ENCODE results near the gene SVBP. TPM values are rescaled to one million over a fixed set of nuclear protein-coding genes. Genes with fewer than 3 reads are reported as not detected.

SVBP gene, protein sequence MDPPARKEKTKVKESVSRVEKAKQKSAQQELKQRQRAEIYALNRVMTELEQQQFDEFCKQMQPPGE
- total RNA-seq (10 to 100 TPM in 1 of 2 donors, 1 to 10 TPM in 1; 3.4 to 21.4 TPM), polyA plus RNA-seq (10 to 100 TPM in 1 of 2 donors, 1 to 10 TPM in 1; 8.5 to 21.8 TPM)

DNA sequence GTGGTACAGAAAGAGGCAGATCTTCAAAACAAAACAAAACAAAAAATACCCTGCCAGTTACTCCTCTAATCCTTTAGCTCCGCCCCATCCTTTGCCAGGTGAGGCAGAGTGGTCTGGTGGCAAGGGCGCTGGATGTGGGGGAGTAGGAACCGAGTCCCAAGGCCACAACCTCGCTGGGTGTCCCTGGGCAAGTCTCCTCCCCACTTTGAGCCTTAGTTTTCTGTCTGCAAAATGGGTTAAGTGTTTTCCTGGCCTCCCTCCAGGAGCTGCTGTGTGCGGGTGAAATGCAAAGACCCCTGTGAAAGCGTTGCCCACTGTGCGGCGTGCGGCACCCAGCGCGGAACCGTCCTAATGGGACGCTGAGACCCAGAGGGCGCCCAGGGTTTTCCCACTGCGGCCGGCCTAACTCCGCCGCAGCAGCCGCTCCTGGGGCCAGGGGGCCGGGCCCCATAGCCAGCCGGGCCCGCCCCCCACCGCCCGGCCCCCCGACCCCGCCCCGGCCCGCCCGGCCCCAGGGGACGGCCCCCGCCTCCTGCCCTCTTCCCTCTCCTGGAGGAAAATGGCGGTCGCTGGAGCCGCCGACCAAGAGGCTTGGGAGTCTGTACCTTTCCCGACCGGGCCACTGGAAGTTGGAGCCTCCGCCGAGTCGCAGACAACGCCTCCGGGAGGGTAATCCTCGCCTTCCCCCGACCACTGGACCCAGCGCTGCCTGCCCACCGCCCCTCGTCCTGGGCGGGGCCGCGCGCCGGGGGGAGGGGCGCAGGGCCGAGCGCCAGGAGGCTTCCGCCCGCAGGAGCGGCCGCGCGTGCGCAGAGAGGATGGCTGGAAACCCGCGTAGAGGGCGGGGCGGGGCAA lies at the start of gene SVBP, which contains the start of gene ERMAP:
Gene SVBP, minus strand, starts transcription at position 813 of the 855 bp plus-strand sequence. CDS start 853 bp downstream, outside the sequence.
Gene ERMAP, plus strand, starts transcription at position 538 of the 855 bp plus-strand sequence. CDS start 13,327 bp downstream, outside the sequence.
- H3K9me3 ChIP-seq (ENCODE audit: control insufficient read depth in 4 of 4, low read length in 3 of 4): no peaks in the 10 kb centered on the region
- peak within 1 kb of the TSS; percentile 63 to 66 for H3K9ac ChIP-seq (ENCODE audit: low read depth in 1 of 2, low read length in 2 of 2)
- H3K27ac ChIP-seq (ENCODE audit: low read depth in 1 of 2, low read length in 2 of 2): peak within 1 kb of the TSS; percentile 96 to 99
- peak within 1 kb of the TSS; percentile 77 to 96 (median 84) for H3K4me3 ChIP-seq (ENCODE audit: low read depth in 1 of 3, low read length in 3 of 3)
- DNase-seq (ENCODE audit: low spot score): peak; percentile 100
- H3K27me3 ChIP-seq (ENCODE audit: control insufficient read depth in 4 of 4, insufficient read depth in 4 of 4, low read length in 3 of 4): no peaks in the 10 kb centered on the region
- no peaks in the 10 kb centered on the region for H3K36me3 ChIP-seq (ENCODE audit: control insufficient read depth in 4 of 4, insufficient read depth in 3 of 4, low read depth in 1 of 4, low read length in 3 of 4)
- no peak for TF ChIP-seq GABPA (IDR thresholded peaks at IDR 0.05 in 1 of 2, conservative IDR thresholded peaks at IDR 0.05 in 1 of 2)
- TF ChIP-seq RAD21 (IDR thresholded peaks at IDR 0.05): peak in 1 of 2 donors; percentile 23
- peak; percentile 95 for TF ChIP-seq YY1 (IDR thresholded peaks at IDR 0.05)
- TF ChIP-seq, protein P1, sequence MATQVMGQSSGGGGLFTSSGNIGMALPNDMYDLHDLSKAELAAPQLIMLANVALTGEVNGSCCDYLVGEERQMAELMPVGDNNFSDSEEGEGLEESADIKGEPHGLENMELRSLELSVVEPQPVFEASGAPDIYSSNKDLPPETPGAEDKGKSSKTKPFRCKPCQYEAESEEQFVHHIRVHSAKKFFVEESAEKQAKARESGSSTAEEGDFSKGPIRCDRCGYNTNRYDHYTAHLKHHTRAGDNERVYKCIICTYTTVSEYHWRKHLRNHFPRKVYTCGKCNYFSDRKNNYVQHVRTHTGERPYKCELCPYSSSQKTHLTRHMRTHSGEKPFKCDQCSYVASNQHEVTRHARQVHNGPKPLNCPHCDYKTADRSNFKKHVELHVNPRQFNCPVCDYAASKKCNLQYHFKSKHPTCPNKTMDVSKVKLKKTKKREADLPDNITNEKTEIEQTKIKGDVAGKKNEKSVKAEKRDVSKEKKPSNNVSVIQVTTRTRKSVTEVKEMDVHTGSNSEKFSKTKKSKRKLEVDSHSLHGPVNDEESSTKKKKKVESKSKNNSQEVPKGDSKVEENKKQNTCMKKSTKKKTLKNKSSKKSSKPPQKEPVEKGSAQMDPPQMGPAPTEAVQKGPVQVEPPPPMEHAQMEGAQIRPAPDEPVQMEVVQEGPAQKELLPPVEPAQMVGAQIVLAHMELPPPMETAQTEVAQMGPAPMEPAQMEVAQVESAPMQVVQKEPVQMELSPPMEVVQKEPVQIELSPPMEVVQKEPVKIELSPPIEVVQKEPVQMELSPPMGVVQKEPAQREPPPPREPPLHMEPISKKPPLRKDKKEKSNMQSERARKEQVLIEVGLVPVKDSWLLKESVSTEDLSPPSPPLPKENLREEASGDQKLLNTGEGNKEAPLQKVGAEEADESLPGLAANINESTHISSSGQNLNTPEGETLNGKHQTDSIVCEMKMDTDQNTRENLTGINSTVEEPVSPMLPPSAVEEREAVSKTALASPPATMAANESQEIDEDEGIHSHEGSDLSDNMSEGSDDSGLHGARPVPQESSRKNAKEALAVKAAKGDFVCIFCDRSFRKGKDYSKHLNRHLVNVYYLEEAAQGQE (IDR thresholded peaks at IDR 0.05): peak; percentile 48
- TF ChIP-seq FOXA2 (IDR thresholded peaks at IDR 0.05): no peak
- H3K4me1 ChIP-seq (ENCODE audit: control insufficient read depth in 4 of 4, insufficient read depth in 4 of 4, low read length in 3 of 4): peaks cover 10 to 35% (median 27%) of the 10 kb centered on the region in 4 donors
- under 1% methylated on average over 66 of the region's 66 CpGs for WGBS

DNA sequence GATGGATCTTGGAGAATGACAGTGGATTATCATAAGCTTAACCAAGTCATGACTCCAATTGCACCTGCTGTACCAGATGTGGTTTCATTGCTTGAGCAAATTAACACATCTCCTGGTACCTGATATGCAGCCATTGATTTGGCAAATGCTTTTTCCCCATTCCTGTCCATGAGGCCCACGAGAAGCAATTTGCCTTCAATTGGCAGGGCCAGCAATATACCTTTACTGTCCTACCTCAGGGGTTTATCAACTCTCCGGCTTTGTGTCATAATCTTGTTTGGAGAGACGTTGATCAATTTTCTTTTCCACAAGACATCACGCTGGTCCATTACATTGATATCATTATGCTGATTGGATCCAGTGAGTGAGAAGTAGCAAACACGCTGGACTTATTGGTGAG lies 49.4 kb upstream of the SVBP start:
- H3K9me3 ChIP-seq (ENCODE audit: control insufficient read depth in 4 of 4, low read length in 3 of 4): no peaks in the 10 kb centered on the region
- no peak overlapping the region for H3K9ac ChIP-seq (ENCODE audit: low read depth in 1 of 2, low read length in 2 of 2)
- no peaks in the 10 kb centered on the region for H3K36me3 ChIP-seq (ENCODE audit: control insufficient read depth in 4 of 4, insufficient read depth in 3 of 4, low read depth in 1 of 4, low read length in 3 of 4)
- H3K27ac ChIP-seq (ENCODE audit: low read depth in 1 of 2, low read length in 2 of 2): no peak overlapping the region
- H3K4me3 ChIP-seq (ENCODE audit: low read depth in 1 of 3, low read length in 3 of 3): no peak overlapping the region
- TF ChIP-seq, protein P2, sequence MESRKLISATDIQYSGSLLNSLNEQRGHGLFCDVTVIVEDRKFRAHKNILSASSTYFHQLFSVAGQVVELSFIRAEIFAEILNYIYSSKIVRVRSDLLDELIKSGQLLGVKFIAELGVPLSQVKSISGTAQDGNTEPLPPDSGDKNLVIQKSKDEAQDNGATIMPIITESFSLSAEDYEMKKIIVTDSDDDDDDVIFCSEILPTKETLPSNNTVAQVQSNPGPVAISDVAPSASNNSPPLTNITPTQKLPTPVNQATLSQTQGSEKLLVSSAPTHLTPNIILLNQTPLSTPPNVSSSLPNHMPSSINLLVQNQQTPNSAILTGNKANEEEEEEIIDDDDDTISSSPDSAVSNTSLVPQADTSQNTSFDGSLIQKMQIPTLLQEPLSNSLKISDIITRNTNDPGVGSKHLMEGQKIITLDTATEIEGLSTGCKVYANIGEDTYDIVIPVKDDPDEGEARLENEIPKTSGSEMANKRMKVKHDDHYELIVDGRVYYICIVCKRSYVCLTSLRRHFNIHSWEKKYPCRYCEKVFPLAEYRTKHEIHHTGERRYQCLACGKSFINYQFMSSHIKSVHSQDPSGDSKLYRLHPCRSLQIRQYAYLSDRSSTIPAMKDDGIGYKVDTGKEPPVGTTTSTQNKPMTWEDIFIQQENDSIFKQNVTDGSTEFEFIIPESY (IDR thresholded peaks at IDR 0.05): no peak
- TF ChIP-seq YY1 (IDR thresholded peaks at IDR 0.05) (no peak), RXRA (IDR thresholded peaks at IDR 0.05) (no peak), JUND (IDR thresholded peaks at IDR 0.05) (no peak), TAF1 (conservative IDR thresholded peaks at IDR 0.05) (no peak), RAD21 (IDR thresholded peaks at IDR 0.05) (no peak), FOXA1 (IDR thresholded peaks at IDR 0.05) (no peak), GABPA (IDR thresholded peaks at IDR 0.05 in 1 of 2, conservative IDR thresholded peaks at IDR 0.05 in 1 of 2) (no peak), FOXA2 (IDR thresholded peaks at IDR 0.05) (no peak), SP1 (IDR thresholded peaks at IDR 0.05) (no peak), EGR1 (IDR thresholded peaks at IDR 0.05; ENCODE audit: low read depth in 2 of 2) (no peak), HNF4A (conservative IDR thresholded peaks at IDR 0.05) (no peak), NR2F2 (IDR thresholded peaks at IDR 0.05) (no peak), HNF4G (IDR thresholded peaks at IDR 0.05) (no peak)
- TF ChIP-seq, protein P3, sequence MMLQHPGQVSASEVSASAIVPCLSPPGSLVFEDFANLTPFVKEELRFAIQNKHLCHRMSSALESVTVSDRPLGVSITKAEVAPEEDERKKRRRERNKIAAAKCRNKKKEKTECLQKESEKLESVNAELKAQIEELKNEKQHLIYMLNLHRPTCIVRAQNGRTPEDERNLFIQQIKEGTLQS (IDR thresholded peaks at IDR 0.05): no peak
- TF ChIP-seq, protein P4, sequence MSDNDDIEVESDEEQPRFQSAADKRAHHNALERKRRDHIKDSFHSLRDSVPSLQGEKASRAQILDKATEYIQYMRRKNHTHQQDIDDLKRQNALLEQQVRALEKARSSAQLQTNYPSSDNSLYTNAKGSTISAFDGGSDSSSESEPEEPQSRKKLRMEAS (IDR thresholded peaks at IDR 0.05): no peak
- TF ChIP-seq, protein P5, sequence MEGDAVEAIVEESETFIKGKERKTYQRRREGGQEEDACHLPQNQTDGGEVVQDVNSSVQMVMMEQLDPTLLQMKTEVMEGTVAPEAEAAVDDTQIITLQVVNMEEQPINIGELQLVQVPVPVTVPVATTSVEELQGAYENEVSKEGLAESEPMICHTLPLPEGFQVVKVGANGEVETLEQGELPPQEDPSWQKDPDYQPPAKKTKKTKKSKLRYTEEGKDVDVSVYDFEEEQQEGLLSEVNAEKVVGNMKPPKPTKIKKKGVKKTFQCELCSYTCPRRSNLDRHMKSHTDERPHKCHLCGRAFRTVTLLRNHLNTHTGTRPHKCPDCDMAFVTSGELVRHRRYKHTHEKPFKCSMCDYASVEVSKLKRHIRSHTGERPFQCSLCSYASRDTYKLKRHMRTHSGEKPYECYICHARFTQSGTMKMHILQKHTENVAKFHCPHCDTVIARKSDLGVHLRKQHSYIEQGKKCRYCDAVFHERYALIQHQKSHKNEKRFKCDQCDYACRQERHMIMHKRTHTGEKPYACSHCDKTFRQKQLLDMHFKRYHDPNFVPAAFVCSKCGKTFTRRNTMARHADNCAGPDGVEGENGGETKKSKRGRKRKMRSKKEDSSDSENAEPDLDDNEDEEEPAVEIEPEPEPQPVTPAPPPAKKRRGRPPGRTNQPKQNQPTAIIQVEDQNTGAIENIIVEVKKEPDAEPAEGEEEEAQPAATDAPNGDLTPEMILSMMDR (IDR thresholded peaks at IDR 0.05; ENCODE audit: low read depth, low read length, missing input control): no peak
- TF ChIP-seq, protein P1 (IDR thresholded peaks at IDR 0.05): no peak
- WGBS: 89% methylated on average over 5 of the region's 5 CpGs
- no peaks in the 10 kb centered on the region for H3K27me3 ChIP-seq (ENCODE audit: control insufficient read depth in 4 of 4, insufficient read depth in 4 of 4, low read length in 3 of 4)
- no peaks in the 10 kb centered on the region for H3K4me1 ChIP-seq (ENCODE audit: control insufficient read depth in 4 of 4, insufficient read depth in 4 of 4, low read length in 3 of 4)
- no peak for DNase-seq (ENCODE audit: low spot score)
